Measurements from ENCODE around the gene QRICH1.

DNA sequence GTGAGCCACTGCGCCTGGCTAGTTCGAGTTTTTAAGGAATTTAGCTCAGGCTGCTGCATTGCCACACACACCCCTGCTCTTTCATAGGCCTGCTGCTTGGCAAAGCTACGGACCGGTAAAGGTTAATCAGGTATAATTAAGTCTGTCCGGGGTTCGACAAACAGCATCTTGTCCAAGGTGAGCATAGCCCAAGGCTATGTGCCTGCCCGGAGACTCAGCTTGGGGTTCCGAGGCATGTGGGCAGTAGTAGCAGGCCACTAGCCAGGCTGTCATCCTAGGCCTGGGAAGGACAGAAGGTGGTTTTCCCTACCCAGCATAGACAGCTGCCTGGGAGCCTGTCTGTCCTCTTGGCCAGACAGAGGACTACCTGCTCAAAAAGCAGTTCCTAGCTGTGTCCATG, 97.2 kb downstream of the QRICH1 start:
- TF ChIP-seq, protein P1, sequence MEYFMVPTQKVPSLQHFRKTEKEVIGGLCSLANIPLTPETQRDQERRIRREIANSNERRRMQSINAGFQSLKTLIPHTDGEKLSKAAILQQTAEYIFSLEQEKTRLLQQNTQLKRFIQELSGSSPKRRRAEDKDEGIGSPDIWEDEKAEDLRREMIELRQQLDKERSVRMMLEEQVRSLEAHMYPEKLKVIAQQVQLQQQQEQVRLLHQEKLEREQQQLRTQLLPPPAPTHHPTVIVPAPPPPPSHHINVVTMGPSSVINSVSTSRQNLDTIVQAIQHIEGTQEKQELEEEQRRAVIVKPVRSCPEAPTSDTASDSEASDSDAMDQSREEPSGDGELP (IDR thresholded peaks at IDR 0.05; ENCODE audit: borderline replicate concordance, low read depth): no peak
- TF ChIP-seq FOXJ3 (CRISPR knock-in tag; IDR thresholded peaks at IDR 0.05; ENCODE audit: borderline replicate concordance) (no peak), ZNF441 (CRISPR knock-in tag; IDR thresholded peaks at IDR 0.05; ENCODE audit: borderline replicate concordance) (no peak), SALL2 (CRISPR knock-in tag; IDR thresholded peaks at IDR 0.05) (no peak), NCOR1 (IDR thresholded peaks at IDR 0.05; ENCODE audit: borderline replicate concordance, low read length) (no peak), KLF13 (CRISPR knock-in tag; IDR thresholded peaks at IDR 0.05) (no peak), DPF2 (CRISPR knock-in tag; IDR thresholded peaks at IDR 0.05; ENCODE audit: borderline replicate concordance, low read depth) (no peak)
- TF ChIP-seq, protein P2, sequence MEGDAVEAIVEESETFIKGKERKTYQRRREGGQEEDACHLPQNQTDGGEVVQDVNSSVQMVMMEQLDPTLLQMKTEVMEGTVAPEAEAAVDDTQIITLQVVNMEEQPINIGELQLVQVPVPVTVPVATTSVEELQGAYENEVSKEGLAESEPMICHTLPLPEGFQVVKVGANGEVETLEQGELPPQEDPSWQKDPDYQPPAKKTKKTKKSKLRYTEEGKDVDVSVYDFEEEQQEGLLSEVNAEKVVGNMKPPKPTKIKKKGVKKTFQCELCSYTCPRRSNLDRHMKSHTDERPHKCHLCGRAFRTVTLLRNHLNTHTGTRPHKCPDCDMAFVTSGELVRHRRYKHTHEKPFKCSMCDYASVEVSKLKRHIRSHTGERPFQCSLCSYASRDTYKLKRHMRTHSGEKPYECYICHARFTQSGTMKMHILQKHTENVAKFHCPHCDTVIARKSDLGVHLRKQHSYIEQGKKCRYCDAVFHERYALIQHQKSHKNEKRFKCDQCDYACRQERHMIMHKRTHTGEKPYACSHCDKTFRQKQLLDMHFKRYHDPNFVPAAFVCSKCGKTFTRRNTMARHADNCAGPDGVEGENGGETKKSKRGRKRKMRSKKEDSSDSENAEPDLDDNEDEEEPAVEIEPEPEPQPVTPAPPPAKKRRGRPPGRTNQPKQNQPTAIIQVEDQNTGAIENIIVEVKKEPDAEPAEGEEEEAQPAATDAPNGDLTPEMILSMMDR (CRISPR knock-in tag; IDR thresholded peaks at IDR 0.05): no peak
- TF ChIP-seq, protein P3, sequence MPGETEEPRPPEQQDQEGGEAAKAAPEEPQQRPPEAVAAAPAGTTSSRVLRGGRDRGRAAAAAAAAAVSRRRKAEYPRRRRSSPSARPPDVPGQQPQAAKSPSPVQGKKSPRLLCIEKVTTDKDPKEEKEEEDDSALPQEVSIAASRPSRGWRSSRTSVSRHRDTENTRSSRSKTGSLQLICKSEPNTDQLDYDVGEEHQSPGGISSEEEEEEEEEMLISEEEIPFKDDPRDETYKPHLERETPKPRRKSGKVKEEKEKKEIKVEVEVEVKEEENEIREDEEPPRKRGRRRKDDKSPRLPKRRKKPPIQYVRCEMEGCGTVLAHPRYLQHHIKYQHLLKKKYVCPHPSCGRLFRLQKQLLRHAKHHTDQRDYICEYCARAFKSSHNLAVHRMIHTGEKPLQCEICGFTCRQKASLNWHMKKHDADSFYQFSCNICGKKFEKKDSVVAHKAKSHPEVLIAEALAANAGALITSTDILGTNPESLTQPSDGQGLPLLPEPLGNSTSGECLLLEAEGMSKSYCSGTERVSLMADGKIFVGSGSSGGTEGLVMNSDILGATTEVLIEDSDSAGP (CRISPR knock-in tag; IDR thresholded peaks at IDR 0.05; ENCODE audit: borderline replicate concordance): no peak
- TF ChIP-seq, protein P4, sequence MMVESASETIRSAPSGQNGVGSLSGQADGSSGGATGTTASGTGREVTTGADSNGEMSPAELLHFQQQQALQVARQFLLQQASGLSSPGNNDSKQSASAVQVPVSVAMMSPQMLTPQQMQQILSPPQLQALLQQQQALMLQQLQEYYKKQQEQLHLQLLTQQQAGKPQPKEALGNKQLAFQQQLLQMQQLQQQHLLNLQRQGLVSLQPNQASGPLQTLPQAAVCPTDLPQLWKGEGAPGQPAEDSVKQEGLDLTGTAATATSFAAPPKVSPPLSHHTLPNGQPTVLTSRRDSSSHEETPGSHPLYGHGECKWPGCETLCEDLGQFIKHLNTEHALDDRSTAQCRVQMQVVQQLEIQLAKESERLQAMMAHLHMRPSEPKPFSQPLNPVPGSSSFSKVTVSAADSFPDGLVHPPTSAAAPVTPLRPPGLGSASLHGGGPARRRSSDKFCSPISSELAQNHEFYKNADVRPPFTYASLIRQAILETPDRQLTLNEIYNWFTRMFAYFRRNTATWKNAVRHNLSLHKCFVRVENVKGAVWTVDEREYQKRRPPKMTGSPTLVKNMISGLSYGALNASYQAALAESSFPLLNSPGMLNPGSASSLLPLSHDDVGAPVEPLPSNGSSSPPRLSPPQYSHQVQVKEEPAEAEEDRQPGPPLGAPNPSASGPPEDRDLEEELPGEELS (CRISPR knock-in tag; IDR thresholded peaks at IDR 0.05): no peak

Measured in HepG2 (cell line).